NCI-H2171 treated with DMSO at 0.1 percent for 48 hours (cell line): ENCODE measurements around the gene RAD51B.

Experiments used
- DNase-seq: peaks from one replicate; lab custom pipeline; 2025; lab: John Stamatoyannopoulos, UW

The RAD51B gene

GRCh38 chr14:68634332-68634731, 814.8 kb downstream of the RAD51B start:
- no peak for DNase-seq

- DNase-seq = peak; percentile 40
These were observed 815.5 kb downstream of the RAD51B start for GRCh38 chr14:68634874-68635595.

- no peak for DNase-seq
These were observed 817.0 kb downstream of the RAD51B start for GRCh38 chr14:68636597-68636996.

- DNase-seq = no peak
These were observed 817.8 kb downstream of the RAD51B start for GRCh38 chr14:68637106-68638021.

GRCh38 chr14:68638141-68638999, 818.8 kb downstream of the RAD51B start:
- DNase-seq = no peak

- no peak for DNase-seq
These were observed 819.6 kb downstream of the RAD51B start for GRCh38 chr14:68639000-68639757.

- no peak for DNase-seq
These were observed 820.4 kb downstream of the RAD51B start for GRCh38 chr14:68639758-68640574.

- no peak for DNase-seq
These were observed 824.1 kb downstream of the RAD51B start for GRCh38 chr14:68643673-68644072.

GRCh38 chr14:68644101-68644500, 824.5 kb downstream of the RAD51B start:
- no peak for DNase-seq

GRCh38 chr14:68645371-68645770, 825.8 kb downstream of the RAD51B start:
- DNase-seq = no peak

- no peak for DNase-seq
These were observed 830.1 kb downstream of the RAD51B start for GRCh38 chr14:68649476-68650189.

GRCh38 chr14:68650404-68650994, 830.9 kb downstream of the RAD51B start:
- DNase-seq = no peak

GRCh38 chr14:68651075-68651474, 831.5 kb downstream of the RAD51B start:
- DNase-seq = no peak

- DNase-seq = no peak
These were observed 832.3 kb downstream of the RAD51B start for GRCh38 chr14:68651652-68652432.

GRCh38 chr14:68652433-68652690, 832.8 kb downstream of the RAD51B start:
- no peak for DNase-seq

GRCh38 chr14:68653108-68653507, 833.5 kb downstream of the RAD51B start:
- no peak for DNase-seq

- no peak for DNase-seq
These were observed 834.2 kb downstream of the RAD51B start for GRCh38 chr14:68653804-68654203.

- peak; percentile 17 for DNase-seq
These were observed 834.9 kb downstream of the RAD51B start for GRCh38 chr14:68654471-68654941.
